Measurements from ENCODE around the gene SYNGR4.

The SYNGR4 gene

DNA sequence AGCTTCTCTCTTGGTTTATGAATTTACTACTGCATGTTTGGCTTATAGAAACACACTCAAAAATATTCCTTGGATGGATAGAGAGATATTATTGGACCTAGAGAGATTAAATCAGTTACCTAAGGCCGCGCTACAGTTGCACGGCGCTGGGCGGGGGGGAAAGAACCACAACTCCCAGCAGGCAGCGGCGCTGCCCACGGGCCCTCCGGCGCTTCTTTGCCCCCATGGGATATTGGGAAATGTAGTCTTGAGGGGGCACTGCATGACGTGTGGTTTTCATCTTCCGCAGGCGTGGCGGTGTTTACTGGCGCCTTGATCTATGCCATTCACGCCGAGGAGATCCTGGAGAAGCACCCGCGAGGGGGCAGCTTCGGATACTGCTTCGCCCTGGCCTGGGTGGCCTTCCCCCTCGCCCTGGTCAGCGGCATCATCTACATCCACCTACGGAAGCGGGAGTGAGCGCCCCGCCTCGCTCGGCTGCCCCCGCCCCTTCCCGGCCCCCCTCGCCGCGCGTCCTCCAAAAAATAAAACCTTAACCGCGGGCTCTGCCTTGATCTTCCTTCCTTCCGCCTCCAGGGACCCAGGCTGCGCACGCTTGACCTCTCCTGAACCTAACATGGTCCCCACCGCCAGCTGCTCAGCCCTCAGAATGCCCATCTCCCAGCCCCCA is 34.0 kb upstream of the SYNGR4 start:
- Histone ChIP-seq H3K36me3 (ENCODE audit: control insufficient read depth, insufficient read depth, low read length) (peaks cover 3% of the 10 kb centered on the region; the same call in 1 of the 2 replicates), H3K4me1 (ENCODE audit: control insufficient read depth, insufficient read depth, low read length) (peaks cover 29% of the 10 kb centered on the region), H3K27ac (ENCODE audit: low read depth, low read length) (no peak overlapping the region), H3K27me3 (ENCODE audit: control insufficient read depth, insufficient read depth, low read length) (no peaks in the 10 kb centered on the region), H3K9ac (ENCODE audit: low read length) (no peak overlapping the region), H3K9me3 (ENCODE audit: control insufficient read depth, insufficient read depth, low read depth, low read length) (peaks cover 11% of the 10 kb centered on the region; the same call in 1 of the 2 replicates), H3K4me3 (ENCODE audit: low read depth, low read length) (peak overlapping the region; percentile 60)

DNA sequence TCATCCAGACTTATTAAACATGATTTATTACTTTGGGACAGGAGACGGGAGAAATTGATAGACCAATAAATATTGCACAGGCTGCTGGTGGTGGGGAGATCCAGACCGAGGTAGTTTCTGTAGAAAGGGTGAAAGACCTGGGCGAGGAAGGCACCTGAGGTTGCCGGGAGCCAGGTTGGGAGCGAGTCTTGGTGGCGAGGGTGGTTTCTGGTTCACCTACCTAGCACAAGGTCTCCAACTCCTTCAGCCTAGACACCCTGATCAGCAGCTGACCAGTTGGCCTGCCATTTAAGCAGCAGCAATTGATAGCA is 31.9 kb upstream of the SYNGR4 start:
- Histone ChIP-seq H3K4me3 (ENCODE audit: low read depth, low read length) (peak overlapping the region; percentile 52), H3K4me1 (ENCODE audit: control insufficient read depth, insufficient read depth, low read length) (peaks cover 21% of the 10 kb centered on the region), H3K27ac (ENCODE audit: low read depth, low read length) (no peak overlapping the region), H3K36me3 (ENCODE audit: control insufficient read depth, insufficient read depth, low read length) (peaks cover 3% of the 10 kb centered on the region; the same call in 1 of the 2 replicates), H3K9me3 (ENCODE audit: control insufficient read depth, insufficient read depth, low read depth, low read length) (peaks cover 11% of the 10 kb centered on the region; the same call in 1 of the 2 replicates), H3K9ac (ENCODE audit: low read length) (peak overlapping the region; percentile 22), H3K27me3 (ENCODE audit: control insufficient read depth, insufficient read depth, low read length) (no peaks in the 10 kb centered on the region)

DNA sequence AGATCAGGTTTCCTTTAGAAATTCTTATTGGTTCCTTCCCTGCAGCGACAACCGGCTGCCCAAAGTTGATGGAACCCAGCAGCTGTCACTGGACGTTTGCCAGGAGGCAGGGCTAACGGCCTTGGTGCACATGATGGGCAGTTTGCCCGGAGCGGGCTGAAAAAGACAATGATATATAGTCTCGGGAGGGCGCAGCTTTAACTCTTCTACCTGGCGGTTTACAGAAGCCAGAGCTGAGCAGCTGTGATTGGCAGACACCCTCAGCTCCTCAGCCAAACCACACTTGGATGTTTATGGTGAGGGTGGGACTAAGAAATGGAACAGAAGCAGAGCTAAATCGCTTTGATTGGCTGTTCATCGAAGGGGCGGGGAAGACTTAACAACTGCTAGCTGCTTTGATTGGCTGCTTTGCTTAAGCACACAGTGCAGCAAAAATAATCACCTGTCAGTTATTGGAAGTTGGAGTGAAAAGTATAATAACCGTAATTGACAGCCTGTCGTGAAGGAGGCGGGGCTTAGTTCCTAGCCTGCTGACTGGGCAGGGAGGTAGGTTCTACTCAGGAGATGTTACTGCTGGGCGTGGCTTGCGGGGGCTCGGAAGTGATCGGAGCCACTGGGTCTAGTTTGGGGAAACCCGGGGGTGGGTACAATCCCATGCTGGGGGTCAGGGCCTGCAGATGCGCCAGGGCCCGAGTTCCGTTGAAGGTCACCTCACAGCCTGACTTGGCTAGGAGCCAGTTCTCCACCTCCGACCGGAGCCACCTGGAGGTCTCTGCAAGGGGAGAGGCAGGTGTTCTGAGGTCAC is 31.3 kb upstream of the SYNGR4 start:
- no peaks in the 10 kb centered on the region for H3K27me3 ChIP-seq (ENCODE audit: control insufficient read depth, insufficient read depth, low read length)
- H3K4me1 ChIP-seq (ENCODE audit: control insufficient read depth, insufficient read depth, low read length), result peaks cover 21% of the 10 kb centered on the region
- no peak overlapping the region for H3K27ac ChIP-seq (ENCODE audit: low read depth, low read length)
- peak overlapping the region; percentile 52 for H3K4me3 ChIP-seq (ENCODE audit: low read depth, low read length)
- peaks cover 3% of the 10 kb centered on the region; the same call in 1 of the 2 replicates for H3K36me3 ChIP-seq (ENCODE audit: control insufficient read depth, insufficient read depth, low read length)
- H3K9ac ChIP-seq (ENCODE audit: low read length), result peak overlapping the region; percentile 22
- H3K9me3 ChIP-seq (ENCODE audit: control insufficient read depth, insufficient read depth, low read depth, low read length), result peaks cover 11% of the 10 kb centered on the region; the same call in 1 of the 2 replicates

DNA sequence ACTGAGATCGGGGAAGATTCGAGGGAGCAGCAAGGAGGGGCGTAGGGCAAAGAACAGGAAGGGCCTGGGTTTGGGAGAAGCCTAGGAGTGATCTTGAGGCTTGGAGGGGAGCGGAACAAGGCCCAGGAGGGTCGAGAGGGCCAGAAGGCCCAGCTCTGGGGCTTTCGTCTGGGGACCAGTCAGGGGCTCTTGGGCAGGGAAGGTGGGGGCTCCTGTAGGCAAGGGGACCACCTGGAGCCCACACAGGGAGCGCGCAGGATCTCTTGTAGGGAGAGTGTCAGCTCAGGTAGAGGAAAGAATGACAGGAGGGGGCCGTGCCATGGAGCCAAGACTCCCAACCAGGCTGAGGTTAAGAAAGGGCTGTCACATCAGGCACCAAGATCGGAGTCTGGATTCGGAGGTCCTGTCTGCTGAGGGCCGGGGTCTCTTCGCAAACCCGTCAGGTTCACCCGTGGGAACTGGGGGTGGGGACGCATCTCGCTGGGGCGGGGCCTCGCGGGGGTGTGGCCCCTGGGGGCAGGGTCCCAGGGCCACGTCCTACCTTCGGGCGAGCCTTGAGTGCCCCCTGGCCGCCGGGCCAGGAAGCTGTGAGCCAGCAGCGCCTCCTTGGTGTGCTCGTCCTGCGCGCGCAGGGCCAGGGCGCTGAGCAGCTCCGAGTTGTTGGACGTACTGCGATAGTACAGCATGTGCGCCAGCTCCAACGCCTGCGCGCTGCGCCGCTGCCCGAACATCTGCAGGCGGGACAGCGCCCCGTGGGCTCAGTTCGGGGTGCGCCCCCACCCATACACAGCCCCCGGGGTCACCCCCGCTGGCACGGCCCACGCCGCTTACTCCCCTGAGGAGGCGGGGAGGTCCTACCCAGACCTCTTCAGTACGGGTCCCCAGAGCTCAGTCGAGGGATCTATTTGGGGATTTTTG is 30.4 kb upstream of the SYNGR4 start:
- peaks cover 21% of the 10 kb centered on the region for H3K4me1 ChIP-seq (ENCODE audit: control insufficient read depth, insufficient read depth, low read length)

DNA sequence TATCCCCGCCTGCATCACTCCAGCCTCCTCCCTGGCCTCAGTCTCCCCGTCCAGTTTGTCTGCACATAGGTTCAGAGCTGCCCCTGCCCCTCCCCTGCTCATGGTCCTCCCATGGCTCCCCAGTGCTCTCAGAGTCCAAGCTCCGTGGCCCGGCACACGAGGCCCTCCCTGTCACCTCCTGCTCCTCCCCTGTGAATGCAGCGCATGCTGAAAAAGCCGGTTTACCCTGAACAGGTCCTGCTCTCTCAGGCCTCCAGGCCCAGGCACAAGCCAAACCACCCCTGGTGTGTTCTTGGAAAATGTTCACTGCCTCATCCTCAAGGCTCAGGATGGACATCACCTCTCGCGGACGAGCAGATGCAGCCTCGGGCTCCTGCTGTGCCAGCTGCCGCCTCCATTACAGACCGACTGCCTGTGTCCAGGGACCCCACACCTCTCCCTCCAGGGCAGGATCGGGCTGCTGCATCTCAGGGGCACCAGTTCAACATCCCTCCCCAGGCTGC is 25.9 kb upstream of the SYNGR4 start:
- Histone ChIP-seq H3K27me3 (ENCODE audit: control insufficient read depth, insufficient read depth, low read length) (no peaks in the 10 kb centered on the region), H3K4me3 (ENCODE audit: low read depth, low read length) (no peak overlapping the region), H3K27ac (ENCODE audit: low read depth, low read length) (no peak overlapping the region), H3K9ac (ENCODE audit: low read length) (no peak overlapping the region), H3K4me1 (ENCODE audit: control insufficient read depth, insufficient read depth, low read length) (peaks cover 12% of the 10 kb centered on the region; the same call in 1 of the 2 replicates), H3K9me3 (ENCODE audit: control insufficient read depth, insufficient read depth, low read depth, low read length) (no peaks in the 10 kb centered on the region), H3K36me3 (ENCODE audit: control insufficient read depth, insufficient read depth, low read length) (no peaks in the 10 kb centered on the region)

More for the DNA sequence above, 30.4 kb upstream of the SYNGR4 start:
- peak overlapping the region; percentile 38 for H3K9ac ChIP-seq (ENCODE audit: low read length)
- no peak overlapping the region for H3K27ac ChIP-seq (ENCODE audit: low read depth, low read length)
- no peaks in the 10 kb centered on the region for H3K27me3 ChIP-seq (ENCODE audit: control insufficient read depth, insufficient read depth, low read length)
- H3K36me3 ChIP-seq (ENCODE audit: control insufficient read depth, insufficient read depth, low read length), result peaks cover 3% of the 10 kb centered on the region; the same call in 1 of the 2 replicates
- H3K4me3 ChIP-seq (ENCODE audit: low read depth, low read length), result peak overlapping the region; percentile 61
- H3K9me3 ChIP-seq (ENCODE audit: control insufficient read depth, insufficient read depth, low read depth, low read length), result 0 out of 2 replicates have a peak, but pooled peaks cover 6% of the 10 kb centered on the region

DNA sequence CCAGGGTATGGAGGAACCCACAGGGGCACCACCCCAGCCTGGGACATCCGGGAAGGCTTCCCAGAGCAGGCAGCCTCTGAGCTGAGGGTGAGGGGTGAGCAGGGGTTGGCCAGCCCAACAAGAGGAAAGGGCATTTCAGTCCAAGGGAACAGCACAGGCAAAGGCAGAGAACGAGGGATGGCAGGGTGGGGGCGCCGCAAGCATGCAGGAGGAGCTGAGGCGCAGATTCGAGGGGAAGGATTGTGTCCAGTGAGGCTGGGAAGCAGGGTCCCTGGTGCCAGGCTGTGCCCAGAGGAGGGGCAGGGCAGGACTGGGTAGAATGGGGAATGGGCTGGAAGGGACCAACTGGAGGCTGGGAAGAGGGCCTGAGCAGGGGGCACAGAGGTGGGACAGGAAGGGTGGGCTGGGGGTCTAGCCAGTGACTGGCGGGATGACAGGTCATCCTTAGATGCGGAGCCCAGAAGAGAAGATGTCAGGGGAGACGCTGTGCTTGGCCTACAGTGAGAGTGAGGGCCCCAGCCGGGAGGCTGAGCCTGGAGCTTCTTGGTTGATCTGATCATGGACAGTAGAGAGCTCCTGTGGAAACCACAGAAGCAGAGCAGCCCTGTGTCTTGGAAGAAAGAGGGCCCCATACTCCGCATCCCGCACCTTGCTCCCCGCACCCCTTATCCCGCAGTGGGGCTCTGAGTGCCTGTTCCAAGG is 25.2 kb upstream of the SYNGR4 start:
- Histone ChIP-seq H3K9ac (ENCODE audit: low read length) (no peak overlapping the region), H3K4me3 (ENCODE audit: low read depth, low read length) (no peak overlapping the region), H3K9me3 (ENCODE audit: control insufficient read depth, insufficient read depth, low read depth, low read length) (no peaks in the 10 kb centered on the region), H3K4me1 (ENCODE audit: control insufficient read depth, insufficient read depth, low read length) (peaks cover 8% of the 10 kb centered on the region; the same call in 1 of the 2 replicates), H3K36me3 (ENCODE audit: control insufficient read depth, insufficient read depth, low read length) (no peaks in the 10 kb centered on the region), H3K27me3 (ENCODE audit: control insufficient read depth, insufficient read depth, low read length) (no peaks in the 10 kb centered on the region), H3K27ac (ENCODE audit: low read depth, low read length) (no peak overlapping the region)

DNA sequence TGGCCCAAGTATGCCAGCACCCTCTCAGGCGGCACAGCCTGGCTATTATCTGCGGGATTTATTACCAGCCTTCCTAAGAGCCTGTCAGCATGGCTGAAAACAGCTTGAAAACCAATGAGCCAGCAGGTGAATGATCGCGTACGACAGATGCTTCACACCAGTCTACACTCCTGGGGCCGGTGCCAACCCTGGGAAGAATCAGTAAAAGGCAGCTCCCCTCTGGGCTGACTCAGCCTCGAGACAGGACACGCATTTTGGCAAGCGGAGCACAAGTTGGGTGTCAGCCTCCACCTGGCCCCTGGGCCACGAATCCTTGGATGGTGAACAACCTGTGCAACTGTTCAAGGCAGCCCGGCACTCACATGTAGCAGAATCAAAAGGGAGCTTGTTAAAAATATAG is 23.2 kb upstream of the SYNGR4 start:
- H3K4me3 ChIP-seq (ENCODE audit: low read depth, low read length), result no peak overlapping the region
- H3K9ac ChIP-seq (ENCODE audit: low read length), result no peak overlapping the region
- peaks cover 8% of the 10 kb centered on the region; the same call in 1 of the 2 replicates for H3K4me1 ChIP-seq (ENCODE audit: control insufficient read depth, insufficient read depth, low read length)
- no peak overlapping the region for H3K27ac ChIP-seq (ENCODE audit: low read depth, low read length)
- H3K27me3 ChIP-seq (ENCODE audit: control insufficient read depth, insufficient read depth, low read length), result no peaks in the 10 kb centered on the region
- no peaks in the 10 kb centered on the region for H3K9me3 ChIP-seq (ENCODE audit: control insufficient read depth, insufficient read depth, low read depth, low read length)
- H3K36me3 ChIP-seq (ENCODE audit: control insufficient read depth, insufficient read depth, low read length), result no peaks in the 10 kb centered on the region

DNA sequence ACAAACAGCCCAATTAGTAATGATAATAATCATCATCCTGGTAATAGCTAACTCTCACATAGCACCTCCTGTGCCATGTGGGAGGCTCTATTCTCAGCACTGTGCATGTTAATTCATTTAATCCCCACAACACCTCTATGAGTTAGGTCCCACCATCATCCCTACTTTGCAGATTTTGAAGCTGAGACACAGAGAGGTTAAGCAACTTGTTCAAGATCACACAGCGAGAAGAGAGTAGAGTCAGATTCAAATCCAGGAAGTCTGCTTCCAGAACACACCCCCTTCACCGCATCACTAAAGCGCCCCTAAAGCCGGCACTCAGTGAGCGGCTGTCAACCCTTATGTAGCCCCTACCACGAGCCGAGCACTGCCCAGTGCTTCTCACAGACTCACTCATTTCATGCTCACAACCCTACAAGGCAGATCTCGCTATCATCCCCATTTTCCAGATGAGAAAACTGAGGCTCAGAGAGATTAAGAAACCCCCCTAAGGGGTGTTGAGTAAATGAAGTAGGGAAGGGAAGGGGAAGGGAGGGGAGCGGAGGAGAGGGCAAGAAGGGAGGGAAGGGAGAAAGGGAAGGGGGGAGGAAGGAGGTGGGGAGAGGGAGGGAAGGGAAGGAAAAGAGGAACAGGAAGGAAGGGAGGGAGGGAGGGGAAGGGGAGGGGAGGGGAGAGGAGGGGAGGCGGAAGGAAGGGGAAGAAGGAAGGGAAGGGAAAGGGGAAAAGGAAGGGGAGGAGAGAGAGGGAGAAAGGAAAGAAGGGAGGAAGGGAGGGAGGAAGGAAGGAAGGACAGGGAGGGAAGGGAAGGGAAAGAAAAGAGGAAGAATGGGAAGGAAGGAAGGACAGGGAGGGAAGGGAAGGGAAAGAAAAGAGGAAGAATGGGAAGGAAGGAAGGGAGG is 22.4 kb upstream of the SYNGR4 start:
- H3K4me1 ChIP-seq (ENCODE audit: control insufficient read depth, insufficient read depth, low read length), result peaks cover 8% of the 10 kb centered on the region; the same call in 1 of the 2 replicates
- H3K27me3 ChIP-seq (ENCODE audit: control insufficient read depth, insufficient read depth, low read length), result no peaks in the 10 kb centered on the region
- no peaks in the 10 kb centered on the region for H3K9me3 ChIP-seq (ENCODE audit: control insufficient read depth, insufficient read depth, low read depth, low read length)
- H3K27ac ChIP-seq (ENCODE audit: low read depth, low read length), result no peak overlapping the region
- no peak overlapping the region for H3K4me3 ChIP-seq (ENCODE audit: low read depth, low read length)
- H3K9ac ChIP-seq (ENCODE audit: low read length), result no peak overlapping the region
- H3K36me3 ChIP-seq (ENCODE audit: control insufficient read depth, insufficient read depth, low read length), result no peaks in the 10 kb centered on the region

DNA sequence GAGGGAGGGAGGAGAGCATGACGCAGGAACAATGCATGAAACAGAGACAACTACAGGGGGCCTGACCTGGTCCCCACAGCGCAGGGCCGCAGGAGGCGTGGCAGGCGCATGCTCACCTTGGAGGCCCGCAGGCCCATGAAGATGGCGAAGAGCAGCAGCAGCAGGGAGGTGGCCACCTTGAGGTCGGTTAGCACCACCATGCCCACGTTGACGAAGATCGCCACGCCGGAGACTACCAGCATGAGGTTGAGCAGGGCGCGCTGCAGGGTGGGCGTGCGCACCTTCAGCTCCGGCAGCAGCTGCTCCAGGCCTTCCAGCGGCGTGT is 21.8 kb upstream of the SYNGR4 start:
- Histone ChIP-seq H3K27ac (ENCODE audit: low read depth, low read length) (no peak overlapping the region), H3K9me3 (ENCODE audit: control insufficient read depth, insufficient read depth, low read depth, low read length) (no peaks in the 10 kb centered on the region), H3K9ac (ENCODE audit: low read length) (no peak overlapping the region), H3K27me3 (ENCODE audit: control insufficient read depth, insufficient read depth, low read length) (no peaks in the 10 kb centered on the region), H3K4me3 (ENCODE audit: low read depth, low read length) (no peak overlapping the region), H3K4me1 (ENCODE audit: control insufficient read depth, insufficient read depth, low read length) (peaks cover 8% of the 10 kb centered on the region; the same call in 1 of the 2 replicates), H3K36me3 (ENCODE audit: control insufficient read depth, insufficient read depth, low read length) (no peaks in the 10 kb centered on the region)
